Measurements from ENCODE around the gene SCYL1.

SCYL1 gene

DNA sequence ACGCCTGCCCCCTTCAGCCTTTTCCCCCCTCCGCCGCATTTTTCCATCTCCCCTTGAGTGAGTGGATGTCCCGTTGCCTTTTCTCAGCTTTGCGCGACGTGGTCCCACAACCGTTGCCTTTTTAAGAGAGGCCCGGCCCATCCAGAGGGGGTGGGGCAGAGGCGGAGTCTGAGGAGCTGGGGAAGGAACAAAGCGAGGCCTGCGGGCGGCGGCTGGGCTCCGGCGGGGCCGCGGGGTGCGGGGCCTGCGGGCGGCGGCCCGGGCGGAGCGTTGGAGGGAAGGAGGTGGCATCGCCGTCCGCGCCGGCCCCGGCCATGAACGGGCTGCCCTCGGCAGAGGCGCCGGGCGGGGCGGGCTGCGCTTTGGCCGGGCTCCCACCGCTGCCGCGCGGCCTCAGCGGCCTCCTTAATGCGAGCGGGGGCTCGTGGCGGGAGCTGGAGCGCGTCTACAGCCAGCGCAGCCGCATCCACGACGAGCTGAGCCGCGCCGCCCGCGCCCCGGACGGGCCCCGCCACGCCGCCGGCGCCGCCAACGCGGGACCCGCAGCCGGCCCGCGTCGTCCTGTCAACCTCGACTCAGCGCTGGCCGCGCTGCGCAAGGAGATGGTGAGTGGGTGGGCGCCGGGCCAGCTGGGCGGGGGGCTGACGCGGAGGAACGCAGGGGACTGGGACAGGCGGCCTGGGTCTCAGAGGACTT, 47.6 kb downstream of the SCYL1 start, which contains the start of gene FAM89B:
Gene FAM89B (plus strand): TSS at position 183 of the 696 bp plus-strand sequence. CDS start 132 bp downstream, at position 315.
- DNase-seq, result peak; percentile 89

GRCh38 chr11:65573391-65574079, 48.7 kb downstream of the SCYL1 start:
- no peak for DNase-seq

DNA sequence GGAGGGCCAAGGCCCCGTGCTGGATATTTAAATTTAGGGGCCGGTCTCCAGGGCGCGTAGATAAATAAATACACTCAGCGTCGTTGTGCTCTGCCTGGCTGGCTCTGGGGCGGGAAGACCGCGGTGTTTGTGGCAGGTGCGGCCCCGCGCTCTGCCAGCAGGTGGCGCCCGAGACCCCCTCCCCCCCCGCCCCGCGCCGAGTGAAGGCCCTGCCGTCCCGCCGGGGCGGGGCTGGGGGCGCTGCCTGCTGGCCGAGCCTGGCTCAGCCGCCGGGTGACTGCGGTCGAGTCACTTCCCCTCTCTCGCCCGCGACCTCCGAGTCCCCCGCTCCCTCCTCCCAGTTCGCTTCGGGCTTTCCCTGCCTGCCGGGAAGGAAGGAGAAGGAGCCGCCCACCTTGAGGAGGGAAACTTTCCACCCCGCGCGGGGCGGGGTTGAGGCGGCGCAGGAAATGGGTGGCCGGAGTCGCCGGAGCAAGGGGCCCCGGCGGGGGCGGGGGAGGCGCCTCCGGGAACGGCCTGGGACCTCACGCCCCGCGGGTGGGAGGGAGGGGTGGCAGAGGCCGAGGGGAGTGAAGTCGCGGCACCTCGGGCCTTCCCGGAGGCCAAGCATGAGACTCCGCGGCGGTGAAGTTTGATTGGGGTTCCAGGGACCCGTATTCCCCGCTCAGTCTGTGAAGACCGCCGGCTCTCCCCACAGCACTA, 49.4 kb downstream of the SCYL1 start:
- peak; percentile 86 for DNase-seq

DNA sequence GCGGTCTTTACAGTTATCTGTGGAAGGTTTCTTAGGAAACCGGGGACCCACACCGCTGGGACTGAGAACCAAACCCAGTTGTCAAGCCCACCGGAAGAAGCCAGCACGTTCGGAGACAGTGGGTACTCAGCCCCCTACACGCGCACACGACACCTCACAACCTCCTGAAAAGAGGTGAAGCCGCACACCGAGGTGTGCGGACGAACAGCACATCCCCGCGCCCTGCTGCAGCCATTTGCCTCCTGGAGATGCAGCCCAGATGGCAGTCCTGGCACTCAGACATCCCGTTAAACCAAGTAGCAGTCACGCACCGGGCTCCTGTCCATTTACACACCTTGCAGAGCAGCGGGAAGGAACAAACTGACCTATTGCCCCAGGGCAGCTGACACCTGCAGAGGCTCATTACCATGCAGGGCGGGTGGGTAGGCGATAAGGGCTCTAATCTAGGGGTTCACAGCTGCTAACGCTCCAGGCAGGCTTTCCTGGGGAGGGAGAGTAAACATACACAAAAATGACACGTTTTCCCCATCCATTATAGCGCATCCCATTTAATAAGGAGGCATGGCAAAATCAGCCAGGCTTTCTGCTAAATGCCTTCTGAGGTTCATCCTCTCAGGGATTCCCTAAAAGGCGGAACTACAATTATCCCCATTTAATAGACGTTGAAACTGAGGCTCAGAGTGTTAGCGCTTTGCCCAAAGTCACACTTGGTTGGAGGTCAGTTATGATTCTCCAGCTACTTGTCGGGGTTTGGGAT, 50.1 kb downstream of the SCYL1 start:
- DNase-seq, result no peak

GRCh38 chr11:65575568-65576231, 50.8 kb downstream of the SCYL1 start, which contains the start of gene EHBP1L1:
EHBP1L1 (plus strand) TSS chr11:65576053; CDS start chr11:65576303, 250 bp downstream.
- DNase-seq, result peak; percentile 68

DNA sequence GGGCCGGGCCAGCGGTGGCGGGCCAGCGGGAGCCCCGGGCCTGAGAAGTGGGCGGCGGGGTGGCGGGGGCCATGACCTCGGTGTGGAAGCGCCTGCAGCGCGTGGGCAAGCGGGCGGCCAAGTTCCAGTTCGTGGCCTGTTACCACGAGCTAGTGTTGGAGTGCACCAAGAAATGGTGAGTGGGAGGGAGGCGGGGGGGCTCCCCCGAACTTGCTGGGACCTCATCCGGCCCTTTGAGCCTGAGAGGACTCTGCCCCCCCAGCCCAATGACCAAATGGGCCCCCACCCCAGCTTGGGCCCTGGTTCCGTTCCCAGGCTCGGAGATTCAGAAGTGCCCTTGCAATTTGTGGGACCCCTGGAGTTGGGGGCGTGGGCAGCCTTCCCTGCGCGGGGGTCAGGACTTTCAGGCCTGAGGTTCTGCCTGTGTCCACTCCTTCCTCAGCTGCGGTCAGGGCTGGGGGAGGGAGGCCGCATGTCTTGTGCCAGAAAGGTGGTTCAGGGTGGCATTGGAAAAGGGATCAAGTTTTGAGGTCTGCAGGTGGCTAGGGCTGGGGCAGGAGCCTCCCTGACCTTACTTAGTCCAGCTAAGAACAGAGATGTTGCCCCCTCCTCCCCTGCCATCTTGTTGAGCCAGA, 51.5 kb downstream of the SCYL1 start:
- no peak for DNase-seq

DNA sequence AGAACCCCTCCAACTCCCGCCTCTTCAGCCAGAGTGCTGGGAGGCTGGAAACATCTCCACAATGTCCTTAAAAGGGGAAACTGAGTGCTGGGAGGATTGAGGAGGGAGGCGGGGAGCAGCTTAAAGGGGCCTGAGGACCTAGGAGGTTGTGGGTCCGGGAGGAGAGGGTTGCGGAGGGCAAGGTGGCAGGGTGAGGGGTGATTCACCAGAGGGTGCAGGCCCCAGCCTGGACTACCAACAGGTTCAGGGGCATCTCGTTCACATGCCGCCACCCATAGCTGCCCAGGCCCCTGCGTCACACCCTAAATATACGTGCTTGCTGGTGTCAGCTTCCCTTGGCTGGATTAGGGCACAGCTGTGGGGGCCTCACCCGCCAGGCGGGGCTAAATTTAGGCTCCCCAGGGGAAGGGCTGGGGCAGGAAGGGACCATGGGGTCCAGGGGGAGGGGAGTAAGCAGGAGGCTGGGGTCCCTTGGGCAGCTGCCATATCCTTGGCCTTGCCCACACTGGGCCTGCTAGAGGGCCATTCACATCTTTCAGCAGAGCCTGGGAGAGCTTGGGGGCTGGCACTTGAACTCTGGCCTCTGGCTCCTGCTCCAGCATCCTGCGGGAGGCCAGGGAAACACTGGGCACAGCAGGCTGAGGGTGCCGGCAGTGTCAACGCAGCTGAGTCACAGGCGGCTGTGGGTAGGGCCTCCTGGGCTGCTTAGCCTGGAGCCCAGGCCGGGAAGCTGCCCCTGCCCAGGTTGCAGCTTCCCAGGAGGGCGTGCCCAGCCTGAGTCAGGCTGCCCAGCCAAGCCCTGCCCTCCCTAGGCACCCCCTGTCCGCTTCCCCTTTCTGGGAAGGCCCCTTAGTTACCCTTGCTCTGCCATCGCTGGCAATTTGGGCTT, 52.2 kb downstream of the SCYL1 start:
- peak; percentile 46 for DNase-seq

DNA sequence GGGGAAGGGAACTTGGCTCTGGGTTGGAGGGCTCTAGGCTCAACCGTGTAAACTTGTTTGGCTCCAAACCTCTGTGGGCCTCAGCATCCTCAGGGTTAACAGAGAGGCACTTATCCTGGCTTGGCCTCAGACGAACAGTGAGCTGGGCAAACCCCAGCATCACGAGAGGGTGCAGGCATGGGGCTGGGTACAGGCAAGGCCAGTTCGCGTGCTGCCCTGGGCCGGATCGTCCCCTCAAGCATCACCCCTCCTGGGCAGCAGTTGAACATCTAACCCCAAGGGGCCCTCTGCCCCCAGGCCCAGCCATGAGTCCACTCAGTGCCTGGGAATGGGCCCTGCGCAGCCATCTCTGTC, 52.9 kb downstream of the SCYL1 start:
- DNase-seq, result no peak

DNA sequence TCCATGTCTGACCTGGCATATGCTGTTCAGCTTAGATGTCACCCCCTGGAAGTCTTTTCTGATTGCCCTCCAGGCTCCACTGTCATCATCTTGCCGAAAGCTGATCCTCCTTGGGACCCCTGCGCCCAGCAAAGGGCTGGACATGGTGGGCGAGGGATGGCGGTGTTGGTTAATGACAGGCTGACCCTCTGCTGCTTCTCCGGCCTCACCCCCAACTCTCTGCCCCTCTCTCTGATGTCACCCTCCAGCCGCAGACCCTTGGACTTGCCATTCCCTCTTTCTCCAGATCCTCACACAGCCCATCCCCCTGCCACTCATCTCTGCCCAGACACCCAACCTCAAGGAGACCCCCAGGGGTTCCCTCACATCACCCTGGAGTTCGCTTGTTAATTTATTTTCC, 53.3 kb downstream of the SCYL1 start:
- no peak for DNase-seq

- no peak for DNase-seq
Observed at GRCh38 chr11:65578667-65579066, 53.8 kb downstream of the SCYL1 start.

DNA sequence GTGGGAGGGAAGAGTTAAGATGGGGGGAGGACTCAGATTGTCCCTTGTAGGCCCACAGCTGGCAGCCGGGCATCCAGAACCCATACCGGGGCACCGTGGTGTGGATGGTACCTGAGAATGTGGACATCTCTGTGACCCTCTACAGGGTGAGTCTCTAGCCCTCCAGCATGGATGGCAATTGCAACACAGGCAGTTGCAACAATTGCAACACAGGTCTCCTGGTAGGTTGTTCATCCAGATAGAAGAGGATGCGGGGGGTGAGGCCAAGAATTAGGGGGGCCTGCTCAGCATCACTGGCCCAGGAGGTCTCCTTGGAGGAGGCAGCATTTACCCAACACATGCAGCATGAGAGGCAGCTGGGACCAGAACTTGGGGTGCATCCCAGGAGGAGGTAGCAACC, 54.4 kb downstream of the SCYL1 start:
- DNase-seq, result no peak

DNA sequence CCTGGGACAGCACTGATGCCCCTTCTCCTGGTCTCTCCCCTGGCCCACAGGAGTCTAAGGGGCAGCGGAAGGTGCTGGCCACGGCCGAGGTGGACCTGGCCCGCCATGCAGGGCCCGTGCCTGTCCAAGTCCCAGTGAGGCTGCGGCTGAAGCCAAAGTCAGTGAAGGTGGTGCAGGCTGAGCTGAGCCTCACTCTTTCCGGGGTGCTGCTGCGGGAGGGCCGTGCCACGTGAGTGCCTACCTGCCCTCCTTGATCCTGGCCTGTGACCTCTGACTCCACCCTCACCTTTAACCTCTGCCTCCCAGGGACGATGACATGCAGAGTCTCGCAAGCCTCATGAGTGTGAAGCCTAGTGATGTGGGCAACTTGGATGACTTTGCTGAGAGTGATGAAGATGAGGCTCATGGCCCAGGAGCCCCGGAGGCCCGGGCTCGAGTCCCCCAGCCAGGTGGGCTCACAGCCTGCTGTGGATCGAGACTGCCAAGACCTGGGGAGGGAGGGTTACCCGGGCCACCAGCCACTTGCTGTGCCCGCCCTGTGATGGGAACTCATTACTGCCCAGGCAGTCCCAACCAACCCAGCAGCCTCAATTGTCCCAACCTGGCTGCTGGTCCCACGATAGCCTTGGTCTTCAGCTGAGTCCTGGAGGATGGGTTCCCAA, 55.3 kb downstream of the SCYL1 start:
- no peak for DNase-seq

- no peak for DNase-seq
Observed at GRCh38 chr11:65580756-65581155, 55.9 kb downstream of the SCYL1 start.

- no peak for DNase-seq
Observed at GRCh38 chr11:65581928-65582327, 57.0 kb downstream of the SCYL1 start.

- DNase-seq, result no peak
Observed at GRCh38 chr11:65583589-65583988, 58.7 kb downstream of the SCYL1 start.

DNA sequence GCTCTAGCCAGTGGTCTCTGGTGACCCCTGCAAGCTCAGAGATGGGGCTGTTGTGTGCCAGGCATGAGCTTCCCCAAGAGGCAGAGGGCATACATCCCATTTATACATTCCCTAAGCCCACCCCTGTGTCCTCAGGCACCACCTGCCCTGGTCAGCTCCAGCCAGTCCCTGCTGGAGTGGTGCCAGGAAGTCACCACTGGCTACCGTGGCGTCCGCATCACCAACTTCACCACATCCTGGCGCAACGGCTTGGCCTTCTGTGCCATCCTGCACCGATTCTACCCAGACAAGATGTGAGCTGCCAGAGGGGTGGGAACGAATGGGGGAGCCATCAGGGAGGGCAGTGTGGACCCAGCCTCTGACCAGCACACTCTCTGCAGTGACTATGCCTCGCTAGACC, 59.2 kb downstream of the SCYL1 start:
- DNase-seq, result no peak

DNA sequence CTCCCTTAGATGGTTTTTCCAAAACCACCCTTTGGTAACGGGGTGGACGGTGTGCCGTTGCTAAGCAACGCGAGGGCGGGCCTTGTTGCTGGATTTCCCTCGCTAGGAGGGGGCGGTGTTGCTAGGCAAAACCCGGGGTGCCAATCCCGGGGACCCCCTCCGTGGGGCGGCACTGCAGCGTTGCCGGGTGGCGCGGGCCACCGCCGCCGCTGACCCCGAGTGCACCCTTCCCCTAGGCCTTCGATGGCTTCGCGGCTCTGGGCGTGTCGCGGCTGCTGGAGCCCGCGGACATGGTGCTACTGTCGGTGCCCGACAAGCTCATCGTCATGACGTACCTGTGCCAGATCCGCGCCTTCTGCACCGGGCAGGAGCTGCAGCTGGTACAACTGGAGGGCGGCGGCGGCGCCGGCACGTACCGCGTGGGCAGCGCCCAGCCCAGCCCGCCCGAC, 59.9 kb downstream of the SCYL1 start:
- no peak for DNase-seq

DNA sequence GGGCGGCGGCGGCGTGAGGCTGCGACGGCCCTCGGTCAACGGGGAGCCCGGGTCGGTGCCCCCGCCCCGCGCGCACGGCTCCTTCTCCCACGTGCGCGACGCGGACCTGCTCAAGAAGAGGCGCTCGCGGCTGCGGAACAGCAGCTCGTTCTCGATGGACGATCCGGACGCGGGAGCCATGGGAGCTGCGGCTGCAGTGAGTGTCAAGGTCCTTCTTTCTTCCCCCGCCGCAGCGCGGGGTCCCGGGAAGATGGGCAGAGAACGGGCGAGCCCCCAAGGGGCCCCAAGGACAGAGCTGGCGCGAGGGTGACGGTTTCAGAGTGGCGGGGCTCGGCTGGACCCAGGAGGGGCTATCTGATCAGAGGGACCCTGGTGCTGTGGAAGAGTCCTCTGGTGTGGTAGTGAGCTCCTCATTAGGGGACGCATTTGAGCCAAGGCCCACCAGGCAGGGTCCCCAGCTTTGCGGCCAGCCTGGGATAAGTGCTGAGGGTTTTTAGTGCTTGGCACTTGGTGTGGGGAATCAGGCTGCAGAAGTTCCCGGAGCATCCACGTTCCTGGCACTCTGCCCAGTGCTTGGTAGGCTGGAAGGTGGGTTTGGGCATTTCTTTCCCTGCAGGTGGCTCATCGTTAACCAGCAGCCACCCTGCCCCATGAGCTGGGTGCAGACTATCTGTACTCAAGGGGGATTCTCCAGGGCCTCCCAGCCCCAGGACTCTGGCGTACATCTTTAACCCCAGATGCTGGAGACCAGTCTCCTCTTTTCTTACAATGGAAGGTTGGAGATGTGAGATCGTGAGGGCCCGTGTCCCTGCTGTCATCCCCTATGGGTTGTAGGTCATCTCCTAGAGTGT, 60.7 kb downstream of the SCYL1 start:
- no peak for DNase-seq

GRCh38 chr11:65586247-65586630, 61.4 kb downstream of the SCYL1 start:
- no peak for DNase-seq

Data from stimulated activated CD4-positive, alpha-beta T cell treated with anti-CD3 and anti-CD28 coated beads, Interleukin-4, amount 100 ng/mL, for 24 hours (primary cell).